Mesodermal cell (in vitro differentiated cells): ENCODE measurements around the gene AMOTL1.

Source experiments
- H3K27ac ChIP-seq: 2 replicates; pipeline ENCODE4 v1.7.0; 2013; ENCODE audit warnings: mild to moderate bottlenecking, low read depth, low read length, moderate library complexity; ENCODE audit not compliant: severe bottlenecking
- H3K36me3 ChIP-seq: 2 replicates; pipeline ENCODE4 v1.7.1; 2013; ENCODE audit warnings: mild to moderate bottlenecking, low read length, moderate library complexity; ENCODE audit not compliant: control insufficient read depth, insufficient read depth
- H3K4me1 ChIP-seq: one replicate; pipeline ENCODE4 v1.7.1; 2013; ENCODE audit warnings: mild to moderate bottlenecking, low read length; ENCODE audit not compliant: insufficient read depth, control insufficient read depth, poor library complexity, severe bottlenecking
- H3K4me3 ChIP-seq: 2 replicates; pipeline ENCODE4 v1.7.0; 2013; ENCODE audit warnings: low read length, control low read depth, mild to moderate bottlenecking; ENCODE audit not compliant: insufficient read depth, poor library complexity, severe bottlenecking; ENCODE audit errors: extremely low read depth
- H3K9me3 ChIP-seq: 2 replicates; pipeline ENCODE4 v1.7.1; 2013; ENCODE audit warnings: mild to moderate bottlenecking, low read length, moderate library complexity; ENCODE audit not compliant: control insufficient read depth
- WGBS, 2 experiments: methylation state at CpG; one replicate each; pipeline ENCODE4 v1.1.5; 2013; ENCODE audit warnings: missing lambda C conversion rate in 2 of 2; ENCODE audit not compliant: insufficient coverage in 2 of 2; 5-methylcytosine and 5-hydroxymethylcytosine counted together

AMOTL1 gene

GRCh38 chr11:94755494-94755893 lies 12.7 kb upstream of the AMOTL1 start:
- Histone ChIP-seq H3K27ac (no peak overlapping the region), H3K4me3 (no peak overlapping the region), H3K9me3 (no peaks in the 10 kb centered on the region), H3K36me3 (no peaks in the 10 kb centered on the region), H3K4me1 (peaks cover 21% of the 10 kb centered on the region)
- WGBS, 2 experiments: 92% methylated on average over 5 to 6 of the region's 11 CpGs

GRCh38 chr11:94757037-94757735 lies 11.0 kb upstream of the AMOTL1 start:
- peaks cover 13% of the 10 kb centered on the region for H3K4me1 ChIP-seq
- H3K36me3 ChIP-seq: no peaks in the 10 kb centered on the region
- H3K9me3 ChIP-seq: no peaks in the 10 kb centered on the region
- 77 to 80% methylated on average over 3 to 4 of the region's 5 CpGs for WGBS, 2 experiments
- H3K4me3 ChIP-seq: no peak overlapping the region
- H3K27ac ChIP-seq: no peak overlapping the region

- H3K4me3 ChIP-seq: no peak overlapping the region
- no peak overlapping the region for H3K27ac ChIP-seq
- no peaks in the 10 kb centered on the region for H3K36me3 ChIP-seq
- H3K4me1 ChIP-seq: peaks cover 7% of the 10 kb centered on the region
- WGBS, 2 experiments: no CpG with 5 or more reads among the region's 3 CpGs
- H3K9me3 ChIP-seq: no peaks in the 10 kb centered on the region
Observed at GRCh38 chr11:94758666-94759065, 9.5 kb upstream of the AMOTL1 start.

- Histone ChIP-seq H3K36me3 (no peaks in the 10 kb centered on the region), H3K4me1 (peaks cover 7% of the 10 kb centered on the region), H3K27ac (no peak overlapping the region), H3K9me3 (no peaks in the 10 kb centered on the region), H3K4me3 (no peak overlapping the region)
- 94 to 100% methylated on average over 2 of the region's 2 CpGs for WGBS, 2 experiments
Observed at GRCh38 chr11:94759522-94759921, 8.6 kb upstream of the AMOTL1 start.

GRCh38 chr11:94760296-94760695 lies 7.9 kb upstream of the AMOTL1 start:
- H3K36me3 ChIP-seq: no peaks in the 10 kb centered on the region
- H3K27ac ChIP-seq: no peak overlapping the region
- peaks cover 7% of the 10 kb centered on the region for H3K4me1 ChIP-seq
- no peak overlapping the region for H3K4me3 ChIP-seq
- H3K9me3 ChIP-seq: no peaks in the 10 kb centered on the region

GRCh38 chr11:94762208-94762607 lies 5.9 kb upstream of the AMOTL1 start:
- Histone ChIP-seq H3K4me1 (peaks cover 21% of the 10 kb centered on the region), H3K9me3 (no peaks in the 10 kb centered on the region), H3K27ac (no peak overlapping the region), H3K36me3 (no peaks in the 10 kb centered on the region), H3K4me3 (no peak overlapping the region)
- no CpG with 5 or more reads among the region's 1 CpG for WGBS, 2 experiments

- peaks cover 27% of the 10 kb centered on the region for H3K4me1 ChIP-seq
- WGBS, 2 experiments: 91 to 100% methylated on average over 2 of the region's 2 CpGs
- H3K9me3 ChIP-seq: no peaks in the 10 kb centered on the region
- H3K36me3 ChIP-seq: no peaks in the 10 kb centered on the region
- H3K4me3 ChIP-seq: no peak overlapping the region
- H3K27ac ChIP-seq: no peak overlapping the region
Observed at GRCh38 chr11:94762995-94763394, 5.2 kb upstream of the AMOTL1 start.

GRCh38 chr11:94766713-94767206 lies 1.4 kb upstream of the AMOTL1 start:
- Histone ChIP-seq H3K27ac (peak overlapping the region; percentile 99), H3K36me3 (peaks cover 10% of the 10 kb centered on the region), H3K4me3 (no peak overlapping the region), H3K9me3 (peaks cover 4% of the 10 kb centered on the region), H3K4me1 (peaks cover 23% of the 10 kb centered on the region)
- WGBS, 2 experiments: 44 to 60% methylated on average over 4 to 5 of the region's 5 CpGs

- Histone ChIP-seq H3K4me3 (peak overlapping the region; percentile 96), H3K36me3 (peaks cover 15% of the 10 kb centered on the region), H3K27ac (peak overlapping the region; percentile 99), H3K4me1 (peaks cover 23% of the 10 kb centered on the region), H3K9me3 (peaks cover 9% of the 10 kb centered on the region)
- 60 to 75% methylated on average over 2 of the region's 5 CpGs for WGBS, 2 experiments
Observed at GRCh38 chr11:94767291-94767690, 865 bp upstream of the AMOTL1 start.

- Histone ChIP-seq H3K9me3 (peaks cover 9% of the 10 kb centered on the region), H3K4me1 (peaks cover 23% of the 10 kb centered on the region), H3K27ac (peak overlapping the region; percentile 99), H3K4me3 (peak overlapping the region; percentile 96), H3K36me3 (peaks cover 22% of the 10 kb centered on the region)
- WGBS, 2 experiments: 0 to 1% methylated on average over 50 to 74 of the region's 91 CpGs
Observed at GRCh38 chr11:94768602-94769541, 716 bp downstream of the AMOTL1 start.
